SH-SY5Y (cell line): ENCODE measurements around the gene GPR39.

Experiments
- GATA2 ChIP-seq: IDR thresholded peaks from 2 replicates; pipeline ENCODE4 v1.6.1; 2011; ENCODE audit warnings: mild to moderate bottlenecking, low read depth, low read length
- GATA3 ChIP-seq: IDR thresholded peaks from 2 replicates; pipeline ENCODE4 v1.6.1; 2011; ENCODE audit warnings: low read depth, mild to moderate bottlenecking, low read length, moderate library complexity

GPR39 gene

DNA sequence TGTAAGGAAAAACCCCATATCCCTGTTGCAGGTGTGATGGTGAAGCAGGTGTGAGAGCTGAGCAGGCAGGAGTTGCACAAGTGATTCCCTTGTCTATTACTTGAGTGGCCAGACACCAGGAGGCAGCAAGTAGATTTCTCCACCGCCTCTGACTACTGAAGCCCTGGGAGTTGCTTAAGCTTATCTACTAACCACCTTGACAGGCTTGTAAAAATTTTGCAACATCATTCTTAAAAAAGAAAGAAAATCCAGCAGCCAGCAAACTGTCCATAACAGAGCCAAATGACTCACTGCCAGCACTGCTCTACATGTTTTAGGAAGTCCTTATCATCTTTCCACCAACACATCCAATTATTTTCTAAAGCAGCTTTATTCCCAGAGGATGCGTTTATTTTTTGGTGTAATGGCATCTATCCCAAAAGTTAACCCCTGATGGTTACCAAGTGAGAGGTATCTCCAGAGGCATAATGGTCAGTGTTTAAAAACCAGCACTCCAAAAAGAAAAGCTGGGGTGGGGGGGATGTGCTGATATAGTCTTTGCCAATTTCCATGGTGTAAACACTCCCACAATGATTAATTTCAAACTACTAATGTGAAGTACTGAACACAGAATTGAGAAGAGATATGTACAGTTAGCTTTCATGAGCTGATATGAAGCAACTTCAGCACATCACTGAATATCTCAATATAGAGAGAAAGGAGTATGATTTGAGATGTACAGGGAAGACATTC lies 16.3 kb upstream of the GPR39 start:
- TF ChIP-seq GATA3: no peak
- no peak for TF ChIP-seq GATA2

DNA sequence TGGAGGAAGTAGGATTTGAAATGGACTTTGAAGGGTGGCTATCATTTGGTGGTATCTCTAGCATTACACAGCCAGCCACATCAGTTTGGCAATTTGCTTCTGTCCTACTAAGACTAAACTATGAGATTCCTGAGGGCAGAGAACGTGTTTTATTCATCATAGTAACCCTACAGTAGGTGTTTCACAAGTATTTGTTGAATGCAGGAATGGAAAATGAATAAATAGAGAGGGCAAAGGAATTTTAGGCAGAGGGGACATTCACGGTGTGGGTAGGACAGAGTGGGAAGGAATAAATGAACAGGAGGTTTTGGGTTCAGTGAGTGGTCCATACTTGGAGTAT lies 15.7 kb upstream of the GPR39 start:
- TF ChIP-seq GATA3: no peak
- no peak for TF ChIP-seq GATA2

DNA sequence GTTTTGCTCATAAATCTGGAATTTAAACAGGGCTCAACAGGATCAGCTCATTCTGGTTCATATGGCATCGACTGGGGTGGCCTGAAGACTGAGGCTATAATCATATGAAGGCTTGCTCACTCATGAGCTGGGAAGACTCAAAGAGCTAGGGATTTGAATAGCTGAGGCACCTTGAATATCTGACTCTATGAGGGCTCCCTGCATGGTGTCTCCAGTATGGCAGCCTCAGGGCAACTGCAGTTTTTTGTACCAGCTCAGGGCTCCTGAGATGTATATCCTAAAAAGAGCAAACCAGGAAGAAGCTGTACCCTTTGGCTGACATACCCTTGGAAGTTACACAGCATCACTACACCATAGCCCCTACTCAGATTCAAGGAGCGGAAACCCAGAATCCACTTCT lies 15.3 kb upstream of the GPR39 start:
- TF ChIP-seq GATA3: no peak
- TF ChIP-seq GATA2: no peak

GRCh38 chr2:132403146-132403545 lies 13.5 kb upstream of the GPR39 start:
- TF ChIP-seq GATA2 (no peak), GATA3 (no peak)

- TF ChIP-seq GATA2 (no peak), GATA3 (no peak)
Measured at GRCh38 chr2:132404056-132404455, 12.5 kb upstream of the GPR39 start.

GRCh38 chr2:132407784-132408183 lies 8.8 kb upstream of the GPR39 start:
- TF ChIP-seq GATA2 (no peak), GATA3 (no peak)

DNA sequence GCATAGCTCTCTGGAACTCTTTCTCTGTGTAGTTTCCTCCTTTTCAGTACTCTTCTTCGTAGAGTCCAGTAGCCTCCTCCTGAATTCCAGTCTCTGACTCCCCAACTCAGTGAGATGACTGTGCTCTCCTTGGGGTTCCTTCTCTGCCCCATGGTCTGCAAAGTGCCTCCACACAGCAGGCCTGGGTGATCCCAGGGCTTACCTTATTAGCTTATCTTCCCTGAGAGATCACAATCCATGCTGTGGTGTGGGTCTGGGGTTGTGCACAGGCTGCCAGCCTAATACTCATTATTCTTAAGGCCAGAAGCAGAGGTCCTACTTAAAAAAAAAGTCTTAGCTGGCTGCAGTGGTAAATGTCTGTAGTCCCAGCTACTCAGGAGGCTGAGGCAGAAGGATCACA lies 4.6 kb upstream of the GPR39 start:
- TF ChIP-seq GATA3 (no peak), GATA2 (peak; percentile 40; the same call in 1 of the 2 replicates)

GRCh38 chr2:132414081-132414480 lies 2.5 kb upstream of the GPR39 start:
- TF ChIP-seq GATA3: no peak
- TF ChIP-seq GATA2: no peak

- TF ChIP-seq GATA3: no peak
- TF ChIP-seq GATA2: no peak
Measured at GRCh38 chr2:132415256-132415914, 1.2 kb upstream of the GPR39 start.

DNA sequence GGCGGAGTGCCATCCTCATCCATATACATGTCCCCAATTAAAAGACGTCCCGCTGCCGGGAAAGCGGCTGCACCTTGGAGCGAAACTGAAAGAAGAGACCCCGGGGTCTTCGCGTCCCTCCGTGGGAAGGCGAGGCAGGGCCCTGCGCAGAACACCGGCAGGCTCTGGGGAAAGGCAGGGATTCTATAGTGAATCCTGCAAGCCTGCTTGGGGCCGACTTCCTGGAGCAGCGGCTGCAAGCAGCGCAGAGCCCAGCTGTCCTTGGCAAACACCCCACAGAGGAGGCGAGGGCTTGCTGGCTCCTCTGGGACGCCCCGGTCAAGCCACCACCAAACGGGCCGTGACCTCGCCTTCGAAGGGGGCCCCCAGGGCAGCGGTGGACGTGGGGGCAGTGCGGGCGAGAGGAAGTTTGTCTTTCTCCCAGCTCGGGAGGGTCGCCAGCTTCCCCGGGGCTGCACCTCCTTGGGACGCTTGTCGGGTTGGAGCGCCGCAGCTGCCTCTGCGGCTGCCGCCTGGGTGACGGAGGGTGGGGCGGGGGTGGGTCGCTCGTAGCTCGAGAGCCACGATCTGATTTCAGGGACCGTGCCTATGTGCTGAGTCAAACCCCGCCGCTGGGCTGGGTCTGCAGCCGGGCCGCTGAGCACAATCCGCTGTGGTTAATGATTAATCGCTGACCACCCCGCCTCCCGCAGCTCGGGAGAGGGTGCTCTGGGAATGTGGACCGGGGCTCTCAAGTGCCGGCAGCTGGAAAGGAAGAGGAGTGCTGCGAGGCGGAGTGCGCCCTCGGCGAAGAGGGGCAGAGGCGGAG lies 486 bp upstream of the GPR39 start:
- TF ChIP-seq GATA2 (0 out of 2 replicates have a peak, but pooled peaks have one; percentile 17), GATA3 (no peak)

GRCh38 chr2:132417430-132418035 lies 928 bp downstream of the GPR39 start:
- TF ChIP-seq GATA3: no peak
- no peak for TF ChIP-seq GATA2

DNA sequence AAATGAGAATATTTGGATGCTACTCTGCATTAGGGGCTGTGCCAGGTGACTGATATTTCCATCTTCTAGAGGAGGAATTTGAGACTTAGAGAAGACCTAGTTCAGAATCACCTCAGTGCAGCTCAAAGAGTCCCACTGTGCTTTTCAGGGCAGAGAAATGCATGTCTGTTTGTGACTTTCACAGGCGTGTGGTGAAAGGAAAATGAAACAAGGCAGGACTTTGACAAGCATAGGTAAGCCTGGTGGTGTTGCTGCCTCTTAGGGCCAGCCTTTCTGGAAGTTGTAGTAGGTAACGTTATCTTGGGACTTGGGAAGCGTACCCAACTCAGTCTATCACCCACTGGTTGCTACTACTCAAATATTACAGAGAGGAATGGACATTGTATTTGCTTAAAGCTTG lies 2.6 kb downstream of the GPR39 start:
- TF ChIP-seq GATA2: no peak
- no peak for TF ChIP-seq GATA3

DNA sequence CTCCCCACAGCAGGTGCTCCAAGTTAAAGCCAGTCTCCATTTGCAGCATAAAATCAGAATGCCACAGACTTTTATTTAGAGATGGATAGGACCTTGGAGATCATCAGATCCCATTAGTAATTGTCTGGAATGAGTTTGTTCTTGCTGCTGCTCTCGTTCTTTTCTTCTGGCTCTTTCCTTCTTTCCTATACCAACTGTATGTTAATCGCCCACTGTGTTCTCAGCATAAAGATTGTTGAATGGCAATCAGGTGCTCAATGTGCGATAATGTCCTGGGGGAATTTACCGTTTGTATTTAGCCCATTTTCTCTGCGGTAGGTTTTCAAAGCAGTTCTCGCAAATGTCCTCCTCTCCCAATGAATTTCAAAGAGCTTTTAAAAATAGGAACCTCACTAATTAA lies 3.3 kb downstream of the GPR39 start:
- TF ChIP-seq GATA2 (no peak), GATA3 (no peak)
